Breast epithelium (tissue), 3 donors: ENCODE data around the gene PSD4.

ENCODE experiments used
- POLR2A ChIP-seq: fragments of 450-650 bp; IDR thresholded peaks from one replicate; pipeline ENCODE4 v1.6.1; 2016; ENCODE audit warnings: antibody characterized with exemption, mild to moderate bottlenecking, moderate library complexity
- TF ChIP-seq, protein P1 (sequence below), 3 donors: fragments of 450-650 bp; IDR thresholded peaks; one replicate each; pipeline ENCODE4 v1.5.1; 2016 to 2017; ENCODE audit warnings: antibody characterized with exemption in 3 of 3, mild to moderate bottlenecking in 3 of 3, moderate library complexity in 3 of 3

DNA sequence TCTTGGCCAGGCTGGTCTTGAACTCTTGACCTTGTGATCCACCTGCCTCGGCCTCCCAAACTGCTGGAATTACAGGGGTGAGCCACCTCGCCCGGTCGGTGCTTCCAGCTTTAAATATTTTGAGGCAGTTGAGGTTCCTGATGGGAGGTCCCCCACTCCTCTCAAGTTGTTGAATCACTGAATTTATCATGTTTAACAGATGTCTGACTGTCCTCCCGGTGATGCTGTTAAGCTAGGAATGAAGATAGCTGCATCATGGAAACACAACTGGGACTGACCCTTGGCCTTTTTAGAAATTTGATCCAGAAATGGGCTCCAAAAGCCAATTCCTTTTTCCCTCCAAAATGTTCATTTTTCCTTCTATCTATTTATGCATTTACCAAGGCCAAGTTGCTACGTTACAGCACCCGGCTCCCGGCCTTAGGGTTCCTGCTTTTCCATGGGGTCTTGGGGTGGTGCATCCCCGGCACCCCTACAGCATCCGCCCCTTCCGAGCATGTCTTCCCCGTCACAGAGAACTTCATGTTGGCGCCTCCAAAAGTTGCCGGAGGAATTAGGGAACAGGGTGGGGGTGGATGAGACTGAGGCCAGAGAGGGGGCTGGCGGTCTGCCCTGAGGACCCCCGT is 61.1 kb downstream of the PSD4 start:
- TF ChIP-seq POLR2A = no peak
- TF ChIP-seq, protein P1, sequence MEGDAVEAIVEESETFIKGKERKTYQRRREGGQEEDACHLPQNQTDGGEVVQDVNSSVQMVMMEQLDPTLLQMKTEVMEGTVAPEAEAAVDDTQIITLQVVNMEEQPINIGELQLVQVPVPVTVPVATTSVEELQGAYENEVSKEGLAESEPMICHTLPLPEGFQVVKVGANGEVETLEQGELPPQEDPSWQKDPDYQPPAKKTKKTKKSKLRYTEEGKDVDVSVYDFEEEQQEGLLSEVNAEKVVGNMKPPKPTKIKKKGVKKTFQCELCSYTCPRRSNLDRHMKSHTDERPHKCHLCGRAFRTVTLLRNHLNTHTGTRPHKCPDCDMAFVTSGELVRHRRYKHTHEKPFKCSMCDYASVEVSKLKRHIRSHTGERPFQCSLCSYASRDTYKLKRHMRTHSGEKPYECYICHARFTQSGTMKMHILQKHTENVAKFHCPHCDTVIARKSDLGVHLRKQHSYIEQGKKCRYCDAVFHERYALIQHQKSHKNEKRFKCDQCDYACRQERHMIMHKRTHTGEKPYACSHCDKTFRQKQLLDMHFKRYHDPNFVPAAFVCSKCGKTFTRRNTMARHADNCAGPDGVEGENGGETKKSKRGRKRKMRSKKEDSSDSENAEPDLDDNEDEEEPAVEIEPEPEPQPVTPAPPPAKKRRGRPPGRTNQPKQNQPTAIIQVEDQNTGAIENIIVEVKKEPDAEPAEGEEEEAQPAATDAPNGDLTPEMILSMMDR (IDR thresholded peaks at IDR 0.05) = no peak
